ENCODE results near the gene FRAT1. TPM values are rescaled to one million over a fixed set of nuclear protein-coding genes. Genes with fewer than 3 reads are reported as not detected.
"Not testable (repeated sequence)": the region's sequence is repeated elsewhere in the genome, so short reads cannot be mapped to it uniquely, and the experiment has no call there.

Gene FRAT1
- total RNA-seq, 1 experiment from 2014 or later = 1.7 TPM

DNA sequence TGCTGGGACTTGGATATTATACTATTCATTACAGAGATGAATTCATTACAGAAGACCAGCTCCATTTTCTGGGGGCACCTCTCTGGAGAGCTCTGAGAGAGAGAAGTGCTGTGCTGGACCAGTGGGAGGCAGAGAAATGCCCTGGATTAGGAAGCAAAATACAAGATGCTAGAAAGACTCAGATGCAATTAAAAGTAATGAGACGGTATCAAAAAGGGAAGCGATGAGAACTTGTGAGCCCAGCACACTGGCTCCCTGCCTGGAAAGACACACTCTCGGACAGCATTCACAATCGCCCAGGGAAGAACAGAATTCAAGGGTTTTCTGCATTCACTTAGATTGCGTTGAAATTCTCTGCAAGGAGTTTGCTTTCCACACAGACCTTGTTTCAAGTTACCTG is 19.0 kb downstream of the FRAT1 start:
- no peaks in the 10 kb centered on the region for H3K9me3 ChIP-seq (ENCODE audit: control insufficient read depth in 1 of 2, insufficient read depth in 1 of 2, low read depth in 1 of 2, low read length in 2 of 2)
- no peak for ATAC-seq
- RAD21 ChIA-PET (ENCODE audit: low non-redundant PET in 1 of 2, low total read pairs in 2 of 2, uncharacterized antibody in 2 of 2, unreplicated experiment in 2 of 2) = no interaction called here
- DNase-seq (ENCODE audit: low read depth, low spot score) = no peak
- H3K36me3 ChIP-seq (ENCODE audit: control insufficient read depth in 1 of 2, insufficient read depth in 2 of 2, low read length in 2 of 2) = no peaks in the 10 kb centered on the region
- no peak overlapping the region for H3K4me3 ChIP-seq (replicated peaks in 1 of 2; ENCODE audit: low read depth in 1 of 2, low read length in 2 of 2)
- no peak for TF ChIP-seq ZNF274 (IDR thresholded peaks at IDR 0.05; ENCODE audit: low read depth, low read length)
- TF ChIP-seq, protein P1, sequence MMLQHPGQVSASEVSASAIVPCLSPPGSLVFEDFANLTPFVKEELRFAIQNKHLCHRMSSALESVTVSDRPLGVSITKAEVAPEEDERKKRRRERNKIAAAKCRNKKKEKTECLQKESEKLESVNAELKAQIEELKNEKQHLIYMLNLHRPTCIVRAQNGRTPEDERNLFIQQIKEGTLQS (IDR thresholded peaks at IDR 0.05) = no peak
- no peak for TF ChIP-seq TCF7L2 (IDR thresholded peaks at IDR 0.05; ENCODE audit: borderline replicate concordance, extremely low read depth, insufficient read depth, insufficient read length)
- TF ChIP-seq JUND (IDR thresholded peaks at IDR 0.05) = no peak
- TF ChIP-seq SP1 (IDR thresholded peaks at IDR 0.05; ENCODE audit: low read depth) = no peak
- H4K20me1 ChIP-seq (ENCODE audit: insufficient read depth) = no peaks in the 10 kb centered on the region
- H3K9me2 ChIP-seq (ENCODE audit: insufficient read depth) = no peaks in the 10 kb centered on the region
- H3K4me1 ChIP-seq (ENCODE audit: control insufficient read depth in 1 of 2, insufficient read depth in 2 of 2, low read length in 2 of 2) = peaks cover 23 to 40% of the 10 kb centered on the region in 2 experiments
- CTCF ChIA-PET = no interaction called here
- no peaks in the 10 kb centered on the region for H3K79me2 ChIP-seq (ENCODE audit: insufficient read depth, low read length)
- no peak overlapping the region for H3K4me2 ChIP-seq (ENCODE audit: low read length)
- H3K27ac ChIP-seq (ENCODE audit: low read depth, low read length) = no peak overlapping the region
- no TSS peak for BruUV-seq (replicated peaks)
- no peak overlapping the region for H3K9ac ChIP-seq (ENCODE audit: low read length)
- H2AFZ ChIP-seq (ENCODE audit: low read depth, low read length, poor library complexity, severe bottlenecking) = no peak overlapping the region
- no peaks in the 10 kb centered on the region for H3K27me3 ChIP-seq (ENCODE audit: insufficient read depth, low read length)
- POLR2A ChIA-PET = no interaction called here
- intact Hi-C loops (cut with micrococcal nuclease) = no loop called here

DNA sequence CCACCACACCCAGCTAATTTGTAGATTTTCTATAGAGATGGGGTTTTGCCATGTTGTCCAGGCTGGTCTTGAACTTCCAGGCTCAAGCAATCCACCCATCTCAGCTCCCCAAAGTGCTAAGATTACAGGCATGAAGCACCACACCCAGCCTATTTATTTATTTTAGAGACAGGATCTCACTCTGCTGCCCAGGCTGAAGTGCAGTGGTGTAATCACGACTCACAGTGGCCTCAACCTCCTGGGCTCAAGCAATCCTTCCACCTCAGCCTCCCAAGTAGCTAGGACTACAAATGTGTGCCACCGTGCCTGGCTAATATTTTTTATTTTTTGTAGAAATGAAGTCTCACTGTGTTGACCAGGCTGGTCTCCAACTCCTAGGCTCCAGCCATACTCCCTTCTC is 22.3 kb downstream of the FRAT1 start:
- Histone ChIP-seq H3K9me3 (ENCODE audit: control insufficient read depth in 1 of 2, insufficient read depth in 1 of 2, low read depth in 1 of 2, low read length in 2 of 2) (no peaks in the 10 kb centered on the region), H4K20me1 (ENCODE audit: insufficient read depth) (no peaks in the 10 kb centered on the region), H3K4me3 (replicated peaks in 1 of 2; ENCODE audit: low read depth in 1 of 2, low read length in 2 of 2) (no peak overlapping the region), H3K27me3 (ENCODE audit: insufficient read depth, low read length) (no peaks in the 10 kb centered on the region), H2AFZ (ENCODE audit: low read depth, low read length, poor library complexity, severe bottlenecking) (no peak overlapping the region), H3K9ac (ENCODE audit: low read length) (no peak overlapping the region), H3K4me1 (ENCODE audit: control insufficient read depth in 1 of 2, insufficient read depth in 2 of 2, low read length in 2 of 2) (peaks cover 13 to 16% of the 10 kb centered on the region in 2 experiments; a peak in 3 of 4 replicates), H3K27ac (ENCODE audit: low read depth, low read length) (no peak overlapping the region), H3K79me2 (ENCODE audit: insufficient read depth, low read length) (no peaks in the 10 kb centered on the region), H3K9me2 (ENCODE audit: insufficient read depth) (no peaks in the 10 kb centered on the region), H3K4me2 (ENCODE audit: low read length) (no peak overlapping the region), H3K36me3 (ENCODE audit: control insufficient read depth in 1 of 2, insufficient read depth in 2 of 2, low read length in 2 of 2) (no peaks in the 10 kb centered on the region)
- intact Hi-C loops (cut with micrococcal nuclease) = no loop called here
- ChIA-PET CTCF (no interaction called here), POLR2A (no interaction called here), RAD21 (ENCODE audit: low non-redundant PET in 1 of 2, low total read pairs in 2 of 2, uncharacterized antibody in 2 of 2, unreplicated experiment in 2 of 2) (no interaction called here)
- TF ChIP-seq, protein P2, sequence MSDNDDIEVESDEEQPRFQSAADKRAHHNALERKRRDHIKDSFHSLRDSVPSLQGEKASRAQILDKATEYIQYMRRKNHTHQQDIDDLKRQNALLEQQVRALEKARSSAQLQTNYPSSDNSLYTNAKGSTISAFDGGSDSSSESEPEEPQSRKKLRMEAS (IDR thresholded peaks at IDR 0.05) = no peak
- TF ChIP-seq, protein P3, sequence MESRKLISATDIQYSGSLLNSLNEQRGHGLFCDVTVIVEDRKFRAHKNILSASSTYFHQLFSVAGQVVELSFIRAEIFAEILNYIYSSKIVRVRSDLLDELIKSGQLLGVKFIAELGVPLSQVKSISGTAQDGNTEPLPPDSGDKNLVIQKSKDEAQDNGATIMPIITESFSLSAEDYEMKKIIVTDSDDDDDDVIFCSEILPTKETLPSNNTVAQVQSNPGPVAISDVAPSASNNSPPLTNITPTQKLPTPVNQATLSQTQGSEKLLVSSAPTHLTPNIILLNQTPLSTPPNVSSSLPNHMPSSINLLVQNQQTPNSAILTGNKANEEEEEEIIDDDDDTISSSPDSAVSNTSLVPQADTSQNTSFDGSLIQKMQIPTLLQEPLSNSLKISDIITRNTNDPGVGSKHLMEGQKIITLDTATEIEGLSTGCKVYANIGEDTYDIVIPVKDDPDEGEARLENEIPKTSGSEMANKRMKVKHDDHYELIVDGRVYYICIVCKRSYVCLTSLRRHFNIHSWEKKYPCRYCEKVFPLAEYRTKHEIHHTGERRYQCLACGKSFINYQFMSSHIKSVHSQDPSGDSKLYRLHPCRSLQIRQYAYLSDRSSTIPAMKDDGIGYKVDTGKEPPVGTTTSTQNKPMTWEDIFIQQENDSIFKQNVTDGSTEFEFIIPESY (IDR thresholded peaks at IDR 0.05; ENCODE audit: extremely low read depth, insufficient replicate concordance, low read length) = no peak
- DNase-seq (ENCODE audit: low read depth, low spot score) (no peak), ATAC-seq (no peak)
- BruUV-seq (replicated peaks) = no TSS peak

DNA sequence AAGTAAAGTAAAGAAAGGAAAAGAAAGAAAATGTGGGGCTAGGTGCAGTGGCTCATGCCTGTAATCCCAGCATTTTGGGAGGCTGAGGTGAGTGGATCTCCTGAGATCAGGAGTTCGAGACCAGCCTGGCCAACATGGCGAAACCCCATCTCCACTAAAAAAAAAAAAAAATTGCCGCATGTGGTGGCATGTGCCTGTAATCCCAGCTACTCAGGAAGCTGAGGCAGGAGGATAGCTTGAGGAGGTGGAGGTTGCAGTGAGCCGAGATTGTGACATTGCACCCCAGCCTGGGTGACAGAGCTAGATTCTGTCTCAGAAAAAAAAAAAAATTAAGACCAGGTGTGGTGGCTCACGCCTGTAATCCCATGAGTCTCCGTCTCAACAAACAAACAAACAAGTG is 24.6 kb downstream of the FRAT1 start:
- POLR2A ChIA-PET; H3K36me3 ChIP-seq (ENCODE audit: control insufficient read depth in 1 of 2, insufficient read depth in 2 of 2, low read length in 2 of 2); DNase-seq (ENCODE audit: low read depth, low spot score); H3K27ac ChIP-seq (ENCODE audit: low read depth, low read length); H3K9me3 ChIP-seq (ENCODE audit: control insufficient read depth in 1 of 2, insufficient read depth in 1 of 2, low read depth in 1 of 2, low read length in 2 of 2); H3K9me2 ChIP-seq (ENCODE audit: insufficient read depth); H3K79me2 ChIP-seq (ENCODE audit: insufficient read depth, low read length); H3K4me3 ChIP-seq (replicated peaks in 1 of 2; ENCODE audit: low read depth in 1 of 2, low read length in 2 of 2); CTCF ChIA-PET; H3K27me3 ChIP-seq (ENCODE audit: insufficient read depth, low read length); H3K4me2 ChIP-seq (ENCODE audit: low read length); BruUV-seq (replicated peaks); H3K9ac ChIP-seq (ENCODE audit: low read length); ATAC-seq; H4K20me1 ChIP-seq (ENCODE audit: insufficient read depth); H2AFZ ChIP-seq (ENCODE audit: low read depth, low read length, poor library complexity, severe bottlenecking); intact Hi-C loops (cut with micrococcal nuclease): not testable (repeated sequence)
- H3K4me1 ChIP-seq (ENCODE audit: control insufficient read depth in 1 of 2, insufficient read depth in 2 of 2, low read length in 2 of 2) = peaks cover 0 to 12% of the 10 kb centered on the region in 2 experiments; a peak in 2 of 4 replicates
- RAD21 ChIA-PET (ENCODE audit: low non-redundant PET in 1 of 2, low total read pairs in 2 of 2, uncharacterized antibody in 2 of 2, unreplicated experiment in 2 of 2) = interaction anchor here in 1 of 2 experiments (1.1 kb wide), 1 partner anchor 65 kb away, joined by 3 read pairs; no protein-coding TSS in a partner anchor

Measured in HCT116 (cell line).